Myometrial cell (primary cell): ENCODE results near the gene PDE12. TPM values are rescaled to one million over a fixed set of nuclear protein-coding genes. Genes with fewer than 3 reads are reported as not detected.

ENCODE experiments used
- total RNA-seq: library from RNA; depleted of rRNA; stranded (reverse); fragments of >200 nt; gene quantifications from 2 replicates; pipeline ENCODE4 v1.2.3, GENCODE V29; 2015

Gene PDE12
- total RNA-seq = 15.3 and 16.8 TPM in 2 replicates

GRCh38 chr3:57555738-57556458, at the start of gene PDE12:
PDE12 (plus strand) TSS chr3:57556274; CDS start chr3:57556380, 106 bp downstream.

GRCh38 chr3:57544181-57545125, 11.6 kb upstream of the PDE12 start, which contains the start of gene DNAH12:
DNAH12 (minus strand) TSS chr3:57544344; CDS start chr3:57542870, 1,474 bp downstream.

GRCh38 chr3:57597127-57597923, 41.3 kb downstream of the PDE12 start, which contains the start of gene ARF4:
ARF4 (minus strand) TSS chr3:57597344; CDS start chr3:57597140, 204 bp downstream.

Other genes with a start within 250 kb of the PDE12 start
- gene DNAH12, start 11.9 kb upstream of the PDE12 start, total RNA-seq = not detected in 2 replicates
- gene ARF4, start 41.1 kb downstream of the PDE12 start, total RNA-seq = 361 and 373 TPM in 2 replicates
- gene DENND6A, start 136.8 kb downstream of the PDE12 start, total RNA-seq = 14.7 and 21.1 TPM in 2 replicates
- gene SLMAP, start 200.0 kb downstream of the PDE12 start, total RNA-seq = 25.9 and 32.4 TPM in 2 replicates